PFSK-1 (cell line): ENCODE results near the gene DNM1.

Experiments
- POLR2AphosphoS5 ChIP-seq: IDR thresholded peaks from 2 replicates; pipeline ENCODE4 v1.6.1; 2012; ENCODE audit warnings: low read depth, mild to moderate bottlenecking, control low read depth, low read length, moderate library complexity
- REST ChIP-seq, 2 experiments: IDR thresholded peaks; 2 replicates each; pipeline versions ENCODE4 v1.6.1 to v1.8.0; 2011 to 2012; ENCODE audit warnings: low read depth in 2 of 2, low read length in 2 of 2, control low read depth in 1 of 2, inconsistent platforms in 1 of 2, mild to moderate bottlenecking in 1 of 2, moderate library complexity in 1 of 2; ENCODE audit not compliant: insufficient read depth in 1 of 2

DNA sequence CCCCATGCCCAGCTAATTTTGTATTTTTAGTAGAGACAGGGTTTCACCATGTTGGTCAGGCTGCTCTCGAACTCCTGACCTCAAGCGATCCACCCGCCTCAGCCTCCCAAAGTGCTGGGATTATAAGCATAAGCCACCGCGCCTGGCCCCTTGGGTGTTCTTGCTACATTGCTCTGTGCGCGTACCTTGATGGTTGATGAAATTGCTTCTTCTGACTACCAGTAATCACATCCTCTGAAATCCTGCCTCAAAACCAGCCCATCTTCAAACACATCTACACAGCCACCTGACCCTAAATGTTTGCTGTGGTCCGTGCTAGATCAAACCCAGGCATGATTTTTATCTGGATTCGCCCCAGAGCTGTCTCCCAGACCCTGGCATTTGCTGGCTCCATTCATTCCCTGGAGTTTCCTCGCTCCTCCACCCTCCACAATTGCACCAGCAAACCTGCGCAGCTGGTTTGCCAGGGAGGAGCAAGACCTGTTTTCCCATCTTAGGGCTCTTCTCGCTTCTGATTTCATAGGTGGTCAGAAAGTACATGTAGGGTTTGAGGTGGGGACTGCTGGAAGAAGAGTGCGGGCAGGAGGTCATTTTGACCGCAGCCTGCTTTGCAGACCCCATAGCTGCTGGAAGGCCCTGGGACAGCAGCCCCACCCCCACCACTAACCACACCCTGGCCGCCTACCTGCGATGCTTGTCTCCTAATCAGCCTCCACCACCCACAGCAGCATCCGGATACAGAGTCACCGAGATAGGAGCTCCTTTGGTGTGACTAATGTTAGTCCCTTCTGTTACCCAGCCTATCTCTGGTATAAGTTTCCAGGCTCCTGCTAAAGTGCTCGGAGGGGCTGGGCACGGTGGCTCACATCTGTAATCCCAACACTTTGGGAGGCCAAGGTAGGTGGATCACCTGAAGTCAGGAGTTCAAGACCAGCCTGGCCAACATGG is 95.6 kb downstream of the DNM1 start:
- TF ChIP-seq POLR2AphosphoS5 = no peak
- no peak for TF ChIP-seq REST (IDR thresholded peaks at IDR 0.05; ENCODE audit: insufficient read depth in 1 of 2, low read depth in 2 of 2, low read length in 2 of 2)
